HCT116 (cell line): ENCODE measurements around the gene SHTN1. TPM values are rescaled to one million over a fixed set of nuclear protein-coding genes. Genes with fewer than 3 reads are reported as not detected.

Experiments
- ATAC-seq: fragments of 200-7000 bp; cut with Tn5 transposase; 2 replicates; pipeline ENCODE4 v1.9.1; 2020; ENCODE audit warnings: mild to moderate bottlenecking, moderate library complexity
- BruUV-seq: library from RNA; stranded (reverse); fragments of 400-500 nt; replicated peaks from 2 replicates; lab custom pipeline; 2021; lab: Mats Ljungman, UMichigan
- CTCF ChIA-PET: fragments of 300-600 bp; sonication (Branson Sonifier 250); formaldehyde crosslinking; loops from one replicate; lab custom pipeline; 2021; ENCODE audit warnings: antibody characterized with exemption; lab: Charles Lee
- POLR2A ChIA-PET: fragments of 300-600, 350-600 bp; sonication (Branson Sonifier 250); formaldehyde crosslinking; loops from one replicate; lab custom pipeline; 2021; ENCODE audit warnings: antibody characterized with exemption; lab: Charles Lee
- RAD21 ChIA-PET, 2 experiments: fragments of 300-600 bp; sonication (Branson Sonifier 250); formaldehyde crosslinking; loops; one replicate each; lab custom pipeline; 2023; ENCODE audit warnings: low total read pairs in 2 of 2; ENCODE audit not compliant: uncharacterized antibody in 2 of 2, unreplicated experiment in 2 of 2, low non-redundant PET in 1 of 2; lab: Charles Lee
- DNase-seq: peaks from one replicate; pipeline ENCODE4 v3.0.0-alpha.2; 2010; ENCODE audit warnings: low read depth, low spot score
- H2AFZ ChIP-seq: fragments of 200-600 bp; shearing (Covaris generic), sonication (generic); 2 replicates; pipeline ENCODE4 v1.6.1; 2017; ENCODE audit warnings: low read depth, mixed run types, mixed read lengths, antibody characterized with exemption, low read length; ENCODE audit not compliant: poor library complexity, severe bottlenecking
- H3K27ac ChIP-seq: 2 replicates; pipeline ENCODE4 v1.5.1; 2012; ENCODE audit warnings: low read depth, low read length
- H3K27me3 ChIP-seq: fragments of 200-600 bp; sonication (generic); 2 replicates; pipeline ENCODE4 v1.6.1; 2016; ENCODE audit warnings: mixed run types, low read length, mixed read lengths; ENCODE audit not compliant: insufficient read depth
- H3K36me3 ChIP-seq, 2 experiments: fragments of 200-500 bp in 1 of 2; fragments of 200-600 bp in 1 of 2; sonication (Bioruptor generic) in 1 of 2; sonication (generic) in 1 of 2; 2 replicates each; pipeline versions ENCODE4 v1.5.1 to v1.6.1; 2014 to 2016; ENCODE audit warnings: low read length in 2 of 2, inconsistent platforms in 1 of 2, mixed read lengths in 1 of 2, mixed run types in 1 of 2; ENCODE audit not compliant: insufficient read depth in 2 of 2, control insufficient read depth in 1 of 2
- H3K4me1 ChIP-seq, 2 experiments: fragments of 200-600 bp in 1 of 2; sonication (generic) in 1 of 2; 2 replicates each; pipeline versions ENCODE4 v1.5.1 to v1.6.1; 2012 to 2017; ENCODE audit warnings: low read length in 2 of 2, inconsistent platforms in 1 of 2, mild to moderate bottlenecking in 1 of 2, mixed read lengths in 1 of 2, mixed run types in 1 of 2, moderate library complexity in 1 of 2; ENCODE audit not compliant: insufficient read depth in 2 of 2, control insufficient read depth in 1 of 2
- H3K4me2 ChIP-seq: fragments of 200-600 bp; sonication (generic); 2 replicates; pipeline ENCODE4 v1.6.1; 2017; ENCODE audit warnings: mixed run types, low read length, mixed read lengths
- H3K4me3 ChIP-seq, 2 experiments: fragments of 200-600 bp in 1 of 2; sonication (generic) in 1 of 2; replicated peaks in 1 of 2; 2 replicates each; pipeline ENCODE4 v1.5.1; 2011 to 2016; ENCODE audit warnings: low read length in 2 of 2, control low read depth in 1 of 2, low read depth in 1 of 2, mild to moderate bottlenecking in 1 of 2, mixed read lengths in 1 of 2, mixed run types in 1 of 2
- H3K79me2 ChIP-seq: fragments of 200-600 bp; sonication (generic); 2 replicates; pipeline ENCODE4 v1.6.1; 2017; ENCODE audit warnings: mild to moderate bottlenecking, mixed run types, low read length, moderate library complexity, mixed read lengths; ENCODE audit not compliant: insufficient read depth
- H3K9ac ChIP-seq: fragments of 200-600 bp; sonication (generic); 2 replicates; pipeline ENCODE4 v1.6.1; 2016; ENCODE audit warnings: low read length, mixed read lengths
- H3K9me2 ChIP-seq: fragments of 200-600 bp; sonication (generic), shearing (Covaris generic); 2 replicates; pipeline ENCODE4 v1.6.1; 2017; ENCODE audit warnings: mixed run types, mild to moderate bottlenecking, moderate library complexity; ENCODE audit not compliant: insufficient read depth
- H3K9me3 ChIP-seq, 2 experiments: fragments of 200-500 bp in 1 of 2; fragments of 200-600 bp in 1 of 2; sonication (Bioruptor generic) in 1 of 2; sonication (generic) in 1 of 2; 2 replicates each; pipeline ENCODE4 v1.6.1; 2014 to 2017; ENCODE audit warnings: low read length in 2 of 2, mixed read lengths in 2 of 2, inconsistent platforms in 1 of 2, low read depth in 1 of 2, mild to moderate bottlenecking in 1 of 2, mixed run types in 1 of 2, moderate library complexity in 1 of 2; ENCODE audit not compliant: control insufficient read depth in 1 of 2, insufficient read depth in 1 of 2
- H4K20me1 ChIP-seq: fragments of 200-600 bp; sonication (generic), shearing (Covaris generic); 2 replicates; pipeline ENCODE4 v1.6.1; 2017; ENCODE audit warnings: mixed run types, mild to moderate bottlenecking, moderate library complexity; ENCODE audit not compliant: insufficient read depth
- CEBPB ChIP-seq: IDR thresholded peaks from 2 replicates; pipeline ENCODE4 v1.6.1; 2012; ENCODE audit warnings: low read depth
- EGR1 ChIP-seq: IDR thresholded peaks from 2 replicates; pipeline ENCODE4 v1.6.1; 2012; ENCODE audit warnings: low read depth
- ELF1 ChIP-seq: IDR thresholded peaks from 2 replicates; pipeline ENCODE4 v1.6.1; 2012; ENCODE audit warnings: low read depth, borderline replicate concordance
- EZH2 ChIP-seq: fragments of 200-600 bp; sonication (generic); IDR thresholded peaks from 2 replicates; pipeline ENCODE4 v1.6.1; 2017; ENCODE audit warnings: antibody characterized with exemption, mixed run types
- EZH2phosphoT487 ChIP-seq: fragments of 200-600 bp; IDR thresholded peaks from 2 replicates; pipeline ENCODE4 v1.6.1; 2018; ENCODE audit warnings: antibody characterized with exemption, borderline replicate concordance
- FOSL1 ChIP-seq: IDR thresholded peaks from 2 replicates; pipeline ENCODE4 v1.6.1; 2012; ENCODE audit warnings: low read depth
- JUND ChIP-seq: IDR thresholded peaks from 2 replicates; pipeline ENCODE4 v1.6.1; 2012
- POLR2AphosphoS5 ChIP-seq: IDR thresholded peaks from 2 replicates; pipeline ENCODE4 v1.6.1; 2011; ENCODE audit warnings: mild to moderate bottlenecking, low read depth, low read length, moderate library complexity
- RAD21 ChIP-seq: IDR thresholded peaks from 2 replicates; pipeline ENCODE4 v1.6.1; 2012; ENCODE audit warnings: low read depth, mild to moderate bottlenecking
- SP1 ChIP-seq: IDR thresholded peaks from 2 replicates; pipeline ENCODE4 v1.6.1; 2012; ENCODE audit warnings: low read depth
- TCF7L2 ChIP-seq: IDR thresholded peaks from 2 replicates; pipeline ENCODE4 v1.7.0; 2011; ENCODE audit warnings: borderline replicate concordance, inconsistent platforms; ENCODE audit not compliant: insufficient read depth, insufficient read length; ENCODE audit errors: extremely low read depth
- ZNF274 ChIP-seq: fragments of 200-500 bp; sonication (Bioruptor generic); IDR thresholded peaks from 2 replicates; pipeline ENCODE4 v1.6.1; 2014; ENCODE audit warnings: mild to moderate bottlenecking, low read depth, low read length, inconsistent platforms
- intact Hi-C: fragments of 100-400 bp; cut with micrococcal nuclease; formaldehyde crosslinking; loops from 2 replicates; pipeline ENCODE4 v1.10.0; 2022
- total RNA-seq: library from RNA; stranded (reverse); gene quantifications from one replicate; pipeline ENCODE4 v1.2.1, GENCODE V29; 2021; ENCODE audit not compliant: unreplicated experiment
- TF ChIP-seq, protein P1 (sequence below), 3 experiments: fragments of 200-600 bp in 1 of 3; sonication (generic) in 1 of 3; IDR thresholded peaks in 2 of 3; conservative IDR thresholded peaks in 1 of 3; 2 replicates each; pipeline ENCODE4 v1.5.1; 2012 to 2017; ENCODE audit warnings: low read depth in 2 of 3, low read length in 2 of 3, antibody characterized with exemption in 1 of 3, borderline replicate concordance in 1 of 3, control low read depth in 1 of 3, mild to moderate bottlenecking in 1 of 3, mixed read lengths in 1 of 3, mixed run types in 1 of 3, moderate library complexity in 1 of 3; ENCODE audit not compliant: insufficient read depth in 1 of 3
- TF ChIP-seq, protein P2 (sequence below): IDR thresholded peaks from 2 replicates; pipeline ENCODE4 v1.6.1; 2012; ENCODE audit warnings: low read depth
- TF ChIP-seq, protein P3 (sequence below): IDR thresholded peaks from 2 replicates; pipeline ENCODE4 v1.6.1; 2012

The SHTN1 gene
- total RNA-seq, 1 experiment from 2014 or later = 64.0 TPM

DNA sequence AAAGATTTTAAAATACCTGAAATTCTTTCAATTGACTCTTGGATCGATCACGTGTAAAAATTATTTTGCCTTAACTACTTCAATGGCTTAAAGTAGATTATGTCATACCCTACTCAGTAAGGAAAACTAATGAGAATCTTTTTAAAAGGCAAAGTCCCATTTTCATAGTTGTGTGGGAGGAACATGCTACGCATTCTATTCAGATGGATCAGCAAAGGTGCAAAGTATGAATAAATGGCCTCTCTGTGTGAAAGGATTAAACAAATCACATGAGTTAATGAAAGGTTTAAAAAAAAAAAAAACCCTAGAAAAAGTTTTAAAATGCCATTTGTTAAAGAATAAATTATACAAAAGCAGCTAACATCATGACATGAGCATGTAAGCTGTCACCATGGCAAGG lies 78.6 kb downstream of the SHTN1 start:
- BruUV-seq = no TSS peak
- ChIA-PET POLR2A (no interaction called here), RAD21 (no interaction called here), CTCF (no interaction called here)
- no peak overlapping the region for H3K4me3 ChIP-seq
- H3K9me2 ChIP-seq = no peaks in the 10 kb centered on the region
- H2AFZ ChIP-seq = no peak overlapping the region
- DNase-seq (no peak), ATAC-seq (no peak)
- intact Hi-C loops = no loop called here
- H3K4me1 ChIP-seq = 0 out of 4 replicates have a peak, but pooled peaks cover 0 to 2% of the 10 kb centered on the region in 2 experiments
- no peaks in the 10 kb centered on the region for H3K79me2 ChIP-seq
- H3K36me3 ChIP-seq = peaks cover 25 to 26% of the 10 kb centered on the region in 2 experiments; a peak in 3 of 4 replicates
- no peaks in the 10 kb centered on the region for H3K9me3 ChIP-seq
- H3K4me2 ChIP-seq = no peak overlapping the region
- no peak overlapping the region for H3K27ac ChIP-seq
- TF ChIP-seq EGR1 (no peak), EZH2 (no peak), POLR2AphosphoS5 (no peak), EZH2phosphoT487 (no peak), ELF1 (no peak), ZNF274 (no peak), JUND (no peak), FOSL1 (no peak), TCF7L2 (no peak), CEBPB (no peak), SP1 (no peak), RAD21 (no peak)
- TF ChIP-seq, protein P1, sequence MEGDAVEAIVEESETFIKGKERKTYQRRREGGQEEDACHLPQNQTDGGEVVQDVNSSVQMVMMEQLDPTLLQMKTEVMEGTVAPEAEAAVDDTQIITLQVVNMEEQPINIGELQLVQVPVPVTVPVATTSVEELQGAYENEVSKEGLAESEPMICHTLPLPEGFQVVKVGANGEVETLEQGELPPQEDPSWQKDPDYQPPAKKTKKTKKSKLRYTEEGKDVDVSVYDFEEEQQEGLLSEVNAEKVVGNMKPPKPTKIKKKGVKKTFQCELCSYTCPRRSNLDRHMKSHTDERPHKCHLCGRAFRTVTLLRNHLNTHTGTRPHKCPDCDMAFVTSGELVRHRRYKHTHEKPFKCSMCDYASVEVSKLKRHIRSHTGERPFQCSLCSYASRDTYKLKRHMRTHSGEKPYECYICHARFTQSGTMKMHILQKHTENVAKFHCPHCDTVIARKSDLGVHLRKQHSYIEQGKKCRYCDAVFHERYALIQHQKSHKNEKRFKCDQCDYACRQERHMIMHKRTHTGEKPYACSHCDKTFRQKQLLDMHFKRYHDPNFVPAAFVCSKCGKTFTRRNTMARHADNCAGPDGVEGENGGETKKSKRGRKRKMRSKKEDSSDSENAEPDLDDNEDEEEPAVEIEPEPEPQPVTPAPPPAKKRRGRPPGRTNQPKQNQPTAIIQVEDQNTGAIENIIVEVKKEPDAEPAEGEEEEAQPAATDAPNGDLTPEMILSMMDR (IDR thresholded peaks at IDR 0.05 in 2 of 3, conservative IDR thresholded peaks at IDR 0.05 in 1 of 3; ENCODE audit: borderline replicate concordance in 1 of 3, insufficient read depth in 1 of 3, low read depth in 2 of 3, low read length in 2 of 3) = no peak
- TF ChIP-seq, protein P2, sequence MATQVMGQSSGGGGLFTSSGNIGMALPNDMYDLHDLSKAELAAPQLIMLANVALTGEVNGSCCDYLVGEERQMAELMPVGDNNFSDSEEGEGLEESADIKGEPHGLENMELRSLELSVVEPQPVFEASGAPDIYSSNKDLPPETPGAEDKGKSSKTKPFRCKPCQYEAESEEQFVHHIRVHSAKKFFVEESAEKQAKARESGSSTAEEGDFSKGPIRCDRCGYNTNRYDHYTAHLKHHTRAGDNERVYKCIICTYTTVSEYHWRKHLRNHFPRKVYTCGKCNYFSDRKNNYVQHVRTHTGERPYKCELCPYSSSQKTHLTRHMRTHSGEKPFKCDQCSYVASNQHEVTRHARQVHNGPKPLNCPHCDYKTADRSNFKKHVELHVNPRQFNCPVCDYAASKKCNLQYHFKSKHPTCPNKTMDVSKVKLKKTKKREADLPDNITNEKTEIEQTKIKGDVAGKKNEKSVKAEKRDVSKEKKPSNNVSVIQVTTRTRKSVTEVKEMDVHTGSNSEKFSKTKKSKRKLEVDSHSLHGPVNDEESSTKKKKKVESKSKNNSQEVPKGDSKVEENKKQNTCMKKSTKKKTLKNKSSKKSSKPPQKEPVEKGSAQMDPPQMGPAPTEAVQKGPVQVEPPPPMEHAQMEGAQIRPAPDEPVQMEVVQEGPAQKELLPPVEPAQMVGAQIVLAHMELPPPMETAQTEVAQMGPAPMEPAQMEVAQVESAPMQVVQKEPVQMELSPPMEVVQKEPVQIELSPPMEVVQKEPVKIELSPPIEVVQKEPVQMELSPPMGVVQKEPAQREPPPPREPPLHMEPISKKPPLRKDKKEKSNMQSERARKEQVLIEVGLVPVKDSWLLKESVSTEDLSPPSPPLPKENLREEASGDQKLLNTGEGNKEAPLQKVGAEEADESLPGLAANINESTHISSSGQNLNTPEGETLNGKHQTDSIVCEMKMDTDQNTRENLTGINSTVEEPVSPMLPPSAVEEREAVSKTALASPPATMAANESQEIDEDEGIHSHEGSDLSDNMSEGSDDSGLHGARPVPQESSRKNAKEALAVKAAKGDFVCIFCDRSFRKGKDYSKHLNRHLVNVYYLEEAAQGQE = no peak
- TF ChIP-seq, protein P3, sequence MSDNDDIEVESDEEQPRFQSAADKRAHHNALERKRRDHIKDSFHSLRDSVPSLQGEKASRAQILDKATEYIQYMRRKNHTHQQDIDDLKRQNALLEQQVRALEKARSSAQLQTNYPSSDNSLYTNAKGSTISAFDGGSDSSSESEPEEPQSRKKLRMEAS = no peak
- no peaks in the 10 kb centered on the region for H4K20me1 ChIP-seq
- H3K9ac ChIP-seq = no peak overlapping the region
- H3K27me3 ChIP-seq = no peaks in the 10 kb centered on the region
